Choroid plexus epithelial cell (primary cell): ENCODE measurements around the gene MRGPRG.
A peak's percentile ranks its signal among the peaks of the same experiment; 100 is the strongest.

Experiments
- DNase-seq: peaks from one replicate; pipeline ENCODE4 v3.0.0-alpha.2; 2010; ENCODE audit warnings: low read depth
- H3K4me3 ChIP-seq: 2 replicates; pipeline ENCODE4 v1.5.1; 2011; ENCODE audit warnings: low read depth, mild to moderate bottlenecking, control low read depth, low read length, moderate library complexity
- TF ChIP-seq, protein P1 (sequence below): conservative IDR thresholded peaks from 2 replicates; pipeline ENCODE4 v1.5.1; 2011; ENCODE audit warnings: low read depth, mild to moderate bottlenecking, control low read depth, inconsistent platforms, low read length, moderate library complexity

MRGPRG gene

GRCh38 chr11:3181725-3182461 lies 36.7 kb downstream of the MRGPRG start:
- no peak overlapping the region for H3K4me3 ChIP-seq
- TF ChIP-seq, protein P1, sequence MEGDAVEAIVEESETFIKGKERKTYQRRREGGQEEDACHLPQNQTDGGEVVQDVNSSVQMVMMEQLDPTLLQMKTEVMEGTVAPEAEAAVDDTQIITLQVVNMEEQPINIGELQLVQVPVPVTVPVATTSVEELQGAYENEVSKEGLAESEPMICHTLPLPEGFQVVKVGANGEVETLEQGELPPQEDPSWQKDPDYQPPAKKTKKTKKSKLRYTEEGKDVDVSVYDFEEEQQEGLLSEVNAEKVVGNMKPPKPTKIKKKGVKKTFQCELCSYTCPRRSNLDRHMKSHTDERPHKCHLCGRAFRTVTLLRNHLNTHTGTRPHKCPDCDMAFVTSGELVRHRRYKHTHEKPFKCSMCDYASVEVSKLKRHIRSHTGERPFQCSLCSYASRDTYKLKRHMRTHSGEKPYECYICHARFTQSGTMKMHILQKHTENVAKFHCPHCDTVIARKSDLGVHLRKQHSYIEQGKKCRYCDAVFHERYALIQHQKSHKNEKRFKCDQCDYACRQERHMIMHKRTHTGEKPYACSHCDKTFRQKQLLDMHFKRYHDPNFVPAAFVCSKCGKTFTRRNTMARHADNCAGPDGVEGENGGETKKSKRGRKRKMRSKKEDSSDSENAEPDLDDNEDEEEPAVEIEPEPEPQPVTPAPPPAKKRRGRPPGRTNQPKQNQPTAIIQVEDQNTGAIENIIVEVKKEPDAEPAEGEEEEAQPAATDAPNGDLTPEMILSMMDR: no peak
- no peak for DNase-seq

GRCh38 chr11:3180869-3181268 lies 37.7 kb downstream of the MRGPRG start:
- TF ChIP-seq, protein P1: no peak
- H3K4me3 ChIP-seq: no peak overlapping the region
- no peak for DNase-seq

DNA sequence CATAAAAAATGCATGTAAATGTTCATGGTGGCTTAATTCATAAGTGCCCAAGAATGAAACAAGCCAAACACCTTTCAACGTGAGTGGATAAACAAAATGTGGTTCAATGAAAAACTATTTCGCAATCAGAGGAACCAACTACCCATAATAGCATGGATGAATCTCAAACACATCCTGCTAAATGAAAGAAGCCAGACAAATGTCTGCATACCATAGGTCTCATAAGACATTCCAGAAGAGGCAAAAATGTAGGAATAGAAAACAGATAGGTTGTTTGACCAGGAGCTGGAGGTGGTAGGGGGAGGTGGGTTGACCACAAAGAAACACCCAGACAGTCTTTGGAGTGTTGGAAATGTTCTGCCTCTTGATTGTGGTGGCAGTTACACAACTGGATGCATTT lies 40.3 kb downstream of the MRGPRG start:
- TF ChIP-seq, protein P1: no peak
- peak; percentile 41 for DNase-seq
- no peak overlapping the region for H3K4me3 ChIP-seq

- TF ChIP-seq, protein P1: no peak
- DNase-seq: peak; percentile 28
- no peak overlapping the region for H3K4me3 ChIP-seq
These were observed 40.7 kb downstream of the MRGPRG start for GRCh38 chr11:3177931-3178330.

- TF ChIP-seq, protein P1: no peak
- H3K4me3 ChIP-seq: no peak overlapping the region
- no peak for DNase-seq
These were observed 42.1 kb downstream of the MRGPRG start for GRCh38 chr11:3176487-3176886.

GRCh38 chr11:3175194-3175593 lies 43.4 kb downstream of the MRGPRG start:
- TF ChIP-seq, protein P1: no peak
- no peak for DNase-seq
- no peak overlapping the region for H3K4me3 ChIP-seq

DNA sequence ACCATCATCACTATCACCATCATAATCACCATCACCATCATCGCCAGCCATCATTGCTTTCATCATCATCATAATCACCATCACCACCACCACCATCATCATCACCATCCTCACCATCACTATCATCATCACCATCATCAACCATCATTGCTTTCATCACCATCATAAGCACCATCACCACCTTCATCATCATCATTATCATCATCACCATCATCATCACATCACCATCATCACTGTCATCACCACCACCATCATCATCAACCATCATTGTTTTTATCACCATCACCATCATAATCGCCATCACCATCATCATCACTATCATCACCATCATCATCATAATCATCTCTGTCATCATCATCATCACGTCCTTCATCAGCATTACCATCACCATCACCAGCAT lies 44.2 kb downstream of the MRGPRG start:
- no peak overlapping the region for H3K4me3 ChIP-seq
- DNase-seq: no peak
- TF ChIP-seq, protein P1: no peak
